ENCODE results near the gene SGIP1. TPM values are rescaled to one million over a fixed set of nuclear protein-coding genes. Genes with fewer than 3 reads are reported as not detected.

Gene SGIP1
- total RNA-seq, 6 experiments from 2014 or later, result 0.09 to 1.3 (median 1.1) TPM; not detected in 1

GRCh38 chr1:66613187-66613586 is 79.2 kb downstream of the SGIP1 start:
- ATAC-seq (no peak), DNase-seq (no peak)
- no peak overlapping the region for H3K27ac ChIP-seq
- no peaks in the 10 kb centered on the region for H3K9me3 ChIP-seq
- TF ChIP-seq POLR2A (IDR thresholded peaks at IDR 0.05) (no peak), CTCF (IDR thresholded peaks at IDR 0.05) (no peak)
- WGBS (ENCODE audit: insufficient coverage, low coverage, low lambda C conversion rate, missing lambda C conversion rate), result 55% methylated on average over 3 of the region's 4 CpGs
- H3K36me3 ChIP-seq, result no peaks in the 10 kb centered on the region
- no peaks in the 10 kb centered on the region for H3K4me1 ChIP-seq
- no peaks in the 10 kb centered on the region for H3K27me3 ChIP-seq
- intact Hi-C loops (cut with DNase I), result no loop called here
- no peak overlapping the region for H3K4me3 ChIP-seq

GRCh38 chr1:66617362-66618184 is 83.6 kb downstream of the SGIP1 start:
- no peaks in the 10 kb centered on the region for H3K9me3 ChIP-seq
- TF ChIP-seq POLR2A (IDR thresholded peaks at IDR 0.05) (no peak), CTCF (IDR thresholded peaks at IDR 0.05) (no peak)
- ATAC-seq (no peak), DNase-seq (no peak)
- H3K4me3 ChIP-seq, result no peak overlapping the region
- 81% methylated on average over 4 of the region's 4 CpGs for WGBS (ENCODE audit: insufficient coverage, low coverage, low lambda C conversion rate, missing lambda C conversion rate)
- H3K27ac ChIP-seq, result no peak overlapping the region
- intact Hi-C loops (cut with DNase I), result no loop called here
- H3K36me3 ChIP-seq, result no peaks in the 10 kb centered on the region
- no peaks in the 10 kb centered on the region for H3K4me1 ChIP-seq
- no peaks in the 10 kb centered on the region for H3K27me3 ChIP-seq

GRCh38 chr1:66618390-66618789 is 84.4 kb downstream of the SGIP1 start:
- Histone ChIP-seq H3K36me3 (no peaks in the 10 kb centered on the region), H3K4me1 (no peaks in the 10 kb centered on the region), H3K4me3 (no peak overlapping the region), H3K9me3 (no peaks in the 10 kb centered on the region), H3K27ac (no peak overlapping the region), H3K27me3 (no peaks in the 10 kb centered on the region)
- no peak for TF ChIP-seq POLR2A (IDR thresholded peaks at IDR 0.05)
- TF ChIP-seq CTCF (IDR thresholded peaks at IDR 0.05), result no peak
- no peak for DNase-seq
- no peak for ATAC-seq
- intact Hi-C loops (cut with DNase I), result no loop called here

GRCh38 chr1:66623812-66624211 is 89.9 kb downstream of the SGIP1 start:
- Histone ChIP-seq H3K27me3 (no peaks in the 10 kb centered on the region), H3K9me3 (no peaks in the 10 kb centered on the region), H3K36me3 (no peaks in the 10 kb centered on the region), H3K27ac (no peak overlapping the region), H3K4me3 (no peak overlapping the region), H3K4me1 (no peaks in the 10 kb centered on the region)
- TF ChIP-seq CTCF (IDR thresholded peaks at IDR 0.05) (no peak), POLR2A (IDR thresholded peaks at IDR 0.05) (no peak)
- WGBS (ENCODE audit: insufficient coverage, low coverage, low lambda C conversion rate, missing lambda C conversion rate), result 43% methylated on average over 1 of the region's 1 CpG
- DNase-seq (no peak), ATAC-seq (no peak)
- intact Hi-C loops (cut with DNase I), result no loop called here
